ENCODE measurements around the gene RPS6KA2.

The RPS6KA2 gene

DNA sequence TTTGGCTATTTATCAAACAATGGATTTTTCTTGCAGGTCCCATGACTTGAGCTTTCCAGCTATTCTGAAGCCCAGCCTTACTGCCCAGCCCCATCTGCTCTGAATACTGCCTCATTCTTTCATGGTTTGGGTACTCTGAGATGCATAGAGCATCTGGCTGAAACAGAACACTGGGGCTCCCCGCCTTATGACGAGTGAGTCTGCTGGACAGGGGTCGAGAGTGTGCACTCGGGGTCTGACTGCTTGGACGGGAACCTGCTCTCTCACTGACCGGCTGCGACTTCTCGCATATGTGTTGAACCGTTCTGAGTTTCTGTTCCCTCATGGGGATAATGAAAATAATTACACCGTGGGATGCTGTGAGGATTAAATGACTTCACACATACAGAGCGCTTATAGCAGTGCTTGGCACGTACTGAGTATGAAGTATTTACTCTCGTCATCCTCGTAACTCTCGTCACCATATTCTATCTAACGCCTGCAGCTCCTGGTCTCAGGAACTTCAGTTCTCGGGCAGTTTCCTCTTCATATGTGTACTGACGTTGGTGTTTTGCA is 184.8 kb downstream of the RPS6KA2 start:
- no peak overlapping the region for H3K27ac ChIP-seq
- no peak for TF ChIP-seq ZFX (IDR thresholded peaks at IDR 0.05)
- TF ChIP-seq, protein P1, sequence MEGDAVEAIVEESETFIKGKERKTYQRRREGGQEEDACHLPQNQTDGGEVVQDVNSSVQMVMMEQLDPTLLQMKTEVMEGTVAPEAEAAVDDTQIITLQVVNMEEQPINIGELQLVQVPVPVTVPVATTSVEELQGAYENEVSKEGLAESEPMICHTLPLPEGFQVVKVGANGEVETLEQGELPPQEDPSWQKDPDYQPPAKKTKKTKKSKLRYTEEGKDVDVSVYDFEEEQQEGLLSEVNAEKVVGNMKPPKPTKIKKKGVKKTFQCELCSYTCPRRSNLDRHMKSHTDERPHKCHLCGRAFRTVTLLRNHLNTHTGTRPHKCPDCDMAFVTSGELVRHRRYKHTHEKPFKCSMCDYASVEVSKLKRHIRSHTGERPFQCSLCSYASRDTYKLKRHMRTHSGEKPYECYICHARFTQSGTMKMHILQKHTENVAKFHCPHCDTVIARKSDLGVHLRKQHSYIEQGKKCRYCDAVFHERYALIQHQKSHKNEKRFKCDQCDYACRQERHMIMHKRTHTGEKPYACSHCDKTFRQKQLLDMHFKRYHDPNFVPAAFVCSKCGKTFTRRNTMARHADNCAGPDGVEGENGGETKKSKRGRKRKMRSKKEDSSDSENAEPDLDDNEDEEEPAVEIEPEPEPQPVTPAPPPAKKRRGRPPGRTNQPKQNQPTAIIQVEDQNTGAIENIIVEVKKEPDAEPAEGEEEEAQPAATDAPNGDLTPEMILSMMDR (conservative IDR thresholded peaks at IDR 0.05): no peak

DNA sequence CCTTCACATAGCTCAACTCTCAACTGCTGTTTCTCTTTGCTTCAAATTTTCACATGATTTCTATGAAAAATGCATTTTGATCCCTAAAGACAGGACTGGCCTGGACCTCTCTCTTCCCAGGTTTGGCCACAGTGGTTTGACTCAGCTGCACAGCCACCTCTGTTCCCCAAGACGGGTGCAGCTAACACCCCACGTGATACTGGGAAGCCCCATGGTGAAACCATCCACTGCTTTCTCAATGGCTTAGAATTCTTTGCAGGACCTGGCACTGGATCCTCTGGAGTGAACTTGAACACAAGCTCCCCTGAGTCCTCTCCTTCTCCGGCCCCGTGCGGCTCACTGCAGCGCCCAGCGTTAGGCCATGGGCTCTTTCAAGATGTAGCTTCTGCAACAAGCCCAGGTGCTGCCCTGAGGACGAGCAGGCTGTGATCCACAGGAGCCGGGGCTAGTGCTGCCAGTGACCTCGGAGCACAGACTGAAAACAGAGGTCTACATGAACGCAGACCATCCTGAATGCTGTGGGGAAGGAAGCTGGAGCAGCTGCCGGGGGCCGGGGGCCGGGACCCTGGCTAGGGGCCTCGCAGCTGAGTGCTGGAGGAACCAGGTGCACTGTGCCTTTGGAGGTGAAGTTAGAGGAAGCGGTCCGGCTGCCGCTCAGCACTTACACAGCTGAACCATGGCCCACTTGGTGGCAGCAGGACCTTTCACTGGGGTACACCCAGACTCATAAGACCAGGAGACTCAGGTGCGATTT is 185.5 kb downstream of the RPS6KA2 start:
- no peak overlapping the region for H3K27ac ChIP-seq

GRCh38 chr6:166440729-166441128 is 186.3 kb downstream of the RPS6KA2 start:
- H3K27ac ChIP-seq: no peak overlapping the region
- TF ChIP-seq, protein P1 (conservative IDR thresholded peaks at IDR 0.05): no peak
- no peak for TF ChIP-seq ZFX (IDR thresholded peaks at IDR 0.05)

More for the DNA sequence above, 185.5 kb downstream of the RPS6KA2 start:
- TF ChIP-seq, protein P1 (conservative IDR thresholded peaks at IDR 0.05): no peak
- TF ChIP-seq ZFX (IDR thresholded peaks at IDR 0.05): no peak

GRCh38 chr6:166440106-166440505 is 186.9 kb downstream of the RPS6KA2 start:
- no peak overlapping the region for H3K27ac ChIP-seq
- no peak for TF ChIP-seq ZFX (IDR thresholded peaks at IDR 0.05)
- TF ChIP-seq, protein P1 (conservative IDR thresholded peaks at IDR 0.05): no peak

- H3K27ac ChIP-seq: no peak overlapping the region
- no peak for TF ChIP-seq ZFX (IDR thresholded peaks at IDR 0.05)
- TF ChIP-seq, protein P1 (conservative IDR thresholded peaks at IDR 0.05): no peak
These were observed 187.5 kb downstream of the RPS6KA2 start for GRCh38 chr6:166439366-166440091.

DNA sequence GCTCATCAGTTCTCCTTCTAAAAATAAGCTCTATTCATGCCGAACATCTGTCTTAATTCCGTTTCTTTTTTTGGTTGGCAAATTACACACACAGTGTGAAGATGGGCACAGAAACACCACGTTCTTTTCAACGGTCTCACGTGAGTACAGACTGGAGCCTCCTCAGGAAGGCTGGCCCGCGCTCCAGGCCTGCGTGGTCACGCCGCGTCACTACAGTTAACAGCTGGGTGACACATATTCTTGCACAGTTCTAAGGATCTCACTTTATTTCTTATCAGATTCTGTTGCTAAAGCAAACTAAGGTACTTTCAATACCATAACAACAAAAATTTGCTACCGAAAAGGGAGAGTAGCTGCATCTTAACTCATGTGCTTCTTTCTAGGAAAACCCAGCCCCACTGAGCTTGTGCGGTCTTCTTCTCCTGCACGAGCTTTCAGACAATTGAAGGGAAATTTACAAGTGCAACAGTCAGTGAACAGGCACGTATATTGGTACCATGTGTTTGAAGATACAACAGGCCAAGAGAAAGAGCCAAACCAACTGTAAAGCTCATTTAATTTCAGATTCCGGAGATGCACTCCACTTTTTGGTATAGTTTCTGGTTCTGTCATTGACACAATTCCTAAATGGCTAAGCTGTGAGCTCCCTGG is 188.7 kb downstream of the RPS6KA2 start:
- no peak overlapping the region for H3K27ac ChIP-seq
- no peak for TF ChIP-seq ZFX (IDR thresholded peaks at IDR 0.05)
- TF ChIP-seq, protein P1 (conservative IDR thresholded peaks at IDR 0.05): no peak

Data from C4-2B (cell line).